ENCODE measurements around the gene MAP3K19. TPM values are rescaled to one million over a fixed set of nuclear protein-coding genes. Genes with fewer than 3 reads are reported as not detected.

Gene MAP3K19
- total and polyA plus RNA-seq, 2 of the 8 experiments (the other 6 are each of a cell fraction or from before 2014, with no cell fraction given), result not detected

- Histone ChIP-seq H2BK15ac (ENCODE audit: low read length) (no peak overlapping the region), H4K20me1 (replicated peaks in 1 of 2; ENCODE audit: control insufficient read depth in 1 of 2, insufficient read depth in 2 of 2, low read length in 2 of 2) (no peaks in the 10 kb centered on the region), H4K8ac (ENCODE audit: extremely low read depth, insufficient read depth, low read length) (no peak overlapping the region), H2BK12ac (ENCODE audit: low read depth, low read length) (no peak overlapping the region), H3K27me3 (replicated peaks in 1 of 4; ENCODE audit: control insufficient read depth in 3 of 4, extremely low read depth in 1 of 4, insufficient read depth in 3 of 4, low read length in 3 of 4) (no peaks in the 10 kb centered on the region), H3K79me2 (ENCODE audit: control insufficient read depth in 1 of 2, insufficient read depth in 2 of 2, low read length in 2 of 2) (no peaks in the 10 kb centered on the region), H3K27ac (ENCODE audit: low read depth, low read length) (no peak overlapping the region), H2BK20ac (ENCODE audit: low read length) (no peak overlapping the region), H3K9ac (replicated peaks in 1 of 4; ENCODE audit: extremely low read depth in 1 of 4, low read depth in 3 of 4, low read length in 3 of 4) (no peak overlapping the region), H3K23ac (ENCODE audit: insufficient read length) (no peak overlapping the region), H3K56ac (replicated peaks; ENCODE audit: insufficient read length, low read depth, low read length) (no peak overlapping the region), H3K79me1 (ENCODE audit: low read depth, low read length) (no peaks in the 10 kb centered on the region), H2BK5ac (ENCODE audit: low read depth, low read length) (no peak overlapping the region), H4K91ac (replicated peaks; ENCODE audit: insufficient read length, low read length) (no peak overlapping the region), H2AK5ac (ENCODE audit: low read depth, low read length) (no peak overlapping the region), H2BK120ac (replicated peaks; ENCODE audit: low read depth, low read length) (no peak overlapping the region), H3K23me2 (ENCODE audit: low read depth, low read length) (no peaks in the 10 kb centered on the region), H3K4me1 (replicated peaks in 1 of 4; ENCODE audit: control insufficient read depth in 3 of 4, insufficient read depth in 4 of 4, low read length in 3 of 4) (no peaks in the 10 kb centered on the region), H3K4me2 (ENCODE audit: insufficient read depth in 1 of 2, low read depth in 2 of 2, low read length in 2 of 2) (no peak overlapping the region), H3K9me3 (ENCODE audit: insufficient read depth in 2 of 2, low read depth in 1 of 2, low read length in 1 of 2) (peaks cover 5 to 11% of the 10 kb centered on the region in 2 experiments; a peak in 3 of 4 replicates), H3K14ac (ENCODE audit: insufficient read length) (no peak overlapping the region), H4K5ac (ENCODE audit: insufficient read length, low read depth, low read length) (no peak overlapping the region), H3K4me3 (ENCODE audit: extremely low read depth in 1 of 4, insufficient read depth in 2 of 4, low read depth in 3 of 4, low read length in 4 of 4) (no peak overlapping the region), H2AFZ (ENCODE audit: low read length) (no peak overlapping the region), H3K18ac (ENCODE audit: extremely low read depth, low read length) (no peak overlapping the region), H3K36me3 (ENCODE audit: control insufficient read depth in 2 of 4, insufficient read depth in 4 of 4, low read length in 3 of 4) (no peaks in the 10 kb centered on the region), H3K4ac (replicated peaks; ENCODE audit: insufficient read length, low read depth, low read length) (no peak overlapping the region)
- ChIA-PET POLR2A (ENCODE audit: partially characterized antibody) (no interaction called here), CTCF (ENCODE audit: partially characterized antibody) (no interaction called here)
- no peak for FAIRE-seq
- 88% methylated on average over 2 of the region's 2 CpGs; no CpG with 5 or more reads in 1 of the 2 experiments for WGBS, 2 experiments (ENCODE audit: extremely low coverage in 1 of 2, insufficient coverage in 1 of 2, insufficient read length in 1 of 2, insufficient replicate concordance in 2 of 2, low coverage in 1 of 2, low lambda C conversion rate in 2 of 2, missing lambda C conversion rate in 1 of 2)
- no peak for DNase-seq (ENCODE audit: low read depth in 1 of 2, low spot score in 2 of 2)
- TF ChIP-seq CTCF (IDR thresholded peaks at IDR 0.05; ENCODE audit: control extremely low read depth in 1 of 3, insufficient read depth in 1 of 3, low read depth in 1 of 3, low read length in 3 of 3) (no peak), CEBPB (IDR thresholded peaks at IDR 0.05; ENCODE audit: low read depth, low read length) (no peak), KDM5A (IDR thresholded peaks at IDR 0.05; ENCODE audit: low read length) (no peak), POLR2A (IDR thresholded peaks at IDR 0.05; ENCODE audit: control extremely low read depth in 1 of 2, low read depth in 2 of 2, low read length in 2 of 2) (no peak), TCF12 (IDR thresholded peaks at IDR 0.05; ENCODE audit: low read depth, low read length) (no peak), ATF2 (IDR thresholded peaks at IDR 0.05; ENCODE audit: low read length) (no peak), HDAC6 (IDR thresholded peaks at IDR 0.05; ENCODE audit: low read depth, low read length) (no peak), CHD1 (IDR thresholded peaks at IDR 0.05; ENCODE audit: low read depth, low read length) (no peak), CREB1 (IDR thresholded peaks at IDR 0.05) (no peak)
Observed at GRCh38 chr2:134973241-134974138, 73.8 kb downstream of the MAP3K19 start.

Data from H1 (cell line).